ENCODE data around the gene BHLHA9. TPM values are rescaled to one million over a fixed set of nuclear protein-coding genes. Genes with fewer than 3 reads are reported as not detected.
"Not testable (repeated sequence)": the region's sequence is repeated elsewhere in the genome, so short reads cannot be mapped to it uniquely, and the experiment has no call there.

BHLHA9 gene
- total and polyA plus RNA-seq, 2 experiments from 2014 or later, result not detected

GRCh38 chr17:1302761-1303160 is 32.5 kb downstream of the BHLHA9 start:
- H4K20me1 ChIP-seq (ENCODE audit: insufficient read depth, poor library complexity, severe bottlenecking), result no peaks in the 10 kb centered on the region
- no peaks in the 10 kb centered on the region for H3K79me2 ChIP-seq
- H3K4me2 ChIP-seq, result no peak overlapping the region
- no peaks in the 10 kb centered on the region for H3K9me2 ChIP-seq (replicated peaks; ENCODE audit: insufficient read depth)
- H3K27me3 ChIP-seq, result no peaks in the 10 kb centered on the region
- no peak overlapping the region for H3K27ac ChIP-seq
- H3K4me1 ChIP-seq (ENCODE audit: insufficient read depth), result no peaks in the 10 kb centered on the region
- WGBS (ENCODE audit: low lambda C conversion rate, missing lambda C conversion rate), result 87% methylated on average over 16 of the region's 18 CpGs
- DNase-seq (ENCODE audit: low spot score), result no peak
- no peak for TF ChIP-seq EZH2 (IDR thresholded peaks at IDR 0.05; ENCODE audit: borderline replicate concordance)
- no peak for TF ChIP-seq CTCF (IDR thresholded peaks at IDR 0.05; ENCODE audit: poor library complexity)
- TF ChIP-seq EZH2phosphoT487 (IDR thresholded peaks at IDR 0.05; ENCODE audit: low read depth, severe bottlenecking, unreplicated experiment), result no peak
- H3K9me3 ChIP-seq (ENCODE audit: low read depth), result no peaks in the 10 kb centered on the region
- no peak overlapping the region for H3K4me3 ChIP-seq
- no peak overlapping the region for H2AFZ ChIP-seq
- no peaks in the 10 kb centered on the region for H3K36me3 ChIP-seq (replicated peaks; ENCODE audit: insufficient read depth, low read depth)

- Histone ChIP-seq H4K20me1 (ENCODE audit: insufficient read depth, poor library complexity, severe bottlenecking) (no peaks in the 10 kb centered on the region), H3K9me2 (replicated peaks; ENCODE audit: insufficient read depth) (no peaks in the 10 kb centered on the region), H3K4me2 (no peak overlapping the region), H3K79me2 (no peaks in the 10 kb centered on the region), H3K4me1 (ENCODE audit: insufficient read depth) (no peaks in the 10 kb centered on the region), H3K4me3 (no peak overlapping the region), H3K36me3 (replicated peaks; ENCODE audit: insufficient read depth, low read depth) (no peaks in the 10 kb centered on the region), H3K27ac (no peak overlapping the region), H2AFZ (no peak overlapping the region), H3K9me3 (ENCODE audit: low read depth) (no peaks in the 10 kb centered on the region), H3K27me3 (no peaks in the 10 kb centered on the region)
- no peak for TF ChIP-seq CTCF (IDR thresholded peaks at IDR 0.05; ENCODE audit: poor library complexity)
- TF ChIP-seq EZH2 (IDR thresholded peaks at IDR 0.05; ENCODE audit: borderline replicate concordance), result no peak
- TF ChIP-seq EZH2phosphoT487 (IDR thresholded peaks at IDR 0.05; ENCODE audit: low read depth, severe bottlenecking, unreplicated experiment), result no peak
- DNase-seq (ENCODE audit: low spot score), result no peak
- 92% methylated on average over 5 of the region's 5 CpGs for WGBS (ENCODE audit: low lambda C conversion rate, missing lambda C conversion rate)
Observed at GRCh38 chr17:1304522-1304921, 34.3 kb downstream of the BHLHA9 start.

GRCh38 chr17:1304962-1305563 is 34.8 kb downstream of the BHLHA9 start:
- no peak for DNase-seq (ENCODE audit: low spot score)
- Histone ChIP-seq H2AFZ (no peak overlapping the region), H3K4me3 (no peak overlapping the region), H4K20me1 (ENCODE audit: insufficient read depth, poor library complexity, severe bottlenecking) (no peaks in the 10 kb centered on the region), H3K9me2 (replicated peaks; ENCODE audit: insufficient read depth) (no peaks in the 10 kb centered on the region), H3K4me1 (ENCODE audit: insufficient read depth) (no peaks in the 10 kb centered on the region), H3K79me2 (no peaks in the 10 kb centered on the region), H3K27me3 (no peaks in the 10 kb centered on the region), H3K4me2 (no peak overlapping the region), H3K36me3 (replicated peaks; ENCODE audit: insufficient read depth, low read depth) (no peaks in the 10 kb centered on the region), H3K27ac (no peak overlapping the region), H3K9me3 (ENCODE audit: low read depth) (no peaks in the 10 kb centered on the region)
- TF ChIP-seq EZH2 (IDR thresholded peaks at IDR 0.05; ENCODE audit: borderline replicate concordance), result no peak
- no peak for TF ChIP-seq CTCF (IDR thresholded peaks at IDR 0.05; ENCODE audit: poor library complexity)
- no peak for TF ChIP-seq EZH2phosphoT487 (IDR thresholded peaks at IDR 0.05; ENCODE audit: low read depth, severe bottlenecking, unreplicated experiment)
- WGBS (ENCODE audit: low lambda C conversion rate, missing lambda C conversion rate), result 85% methylated on average over 19 of the region's 19 CpGs

GRCh38 chr17:1307829-1308228 is 37.6 kb downstream of the BHLHA9 start:
- not testable (repeated sequence) for H3K4me3 ChIP-seq; H3K4me1 ChIP-seq (ENCODE audit: insufficient read depth); H3K27ac ChIP-seq; H4K20me1 ChIP-seq (ENCODE audit: insufficient read depth, poor library complexity, severe bottlenecking); H3K9me2 ChIP-seq (replicated peaks; ENCODE audit: insufficient read depth); H2AFZ ChIP-seq; H3K36me3 ChIP-seq (replicated peaks; ENCODE audit: insufficient read depth, low read depth); H3K9me3 ChIP-seq (ENCODE audit: low read depth); H3K79me2 ChIP-seq; H3K27me3 ChIP-seq; DNase-seq (ENCODE audit: low spot score); H3K4me2 ChIP-seq
- 90% methylated on average over 11 of the region's 16 CpGs for WGBS (ENCODE audit: low lambda C conversion rate, missing lambda C conversion rate)
